Fibroblast of peridontal ligament (primary cell): Measurements from ENCODE around the gene SH3BP4.

Experiments used
- DNase-seq: peaks from one replicate; pipeline ENCODE4 v3.0.0-alpha.2; 2010; ENCODE audit errors: extremely low read depth

Gene SH3BP4

DNA sequence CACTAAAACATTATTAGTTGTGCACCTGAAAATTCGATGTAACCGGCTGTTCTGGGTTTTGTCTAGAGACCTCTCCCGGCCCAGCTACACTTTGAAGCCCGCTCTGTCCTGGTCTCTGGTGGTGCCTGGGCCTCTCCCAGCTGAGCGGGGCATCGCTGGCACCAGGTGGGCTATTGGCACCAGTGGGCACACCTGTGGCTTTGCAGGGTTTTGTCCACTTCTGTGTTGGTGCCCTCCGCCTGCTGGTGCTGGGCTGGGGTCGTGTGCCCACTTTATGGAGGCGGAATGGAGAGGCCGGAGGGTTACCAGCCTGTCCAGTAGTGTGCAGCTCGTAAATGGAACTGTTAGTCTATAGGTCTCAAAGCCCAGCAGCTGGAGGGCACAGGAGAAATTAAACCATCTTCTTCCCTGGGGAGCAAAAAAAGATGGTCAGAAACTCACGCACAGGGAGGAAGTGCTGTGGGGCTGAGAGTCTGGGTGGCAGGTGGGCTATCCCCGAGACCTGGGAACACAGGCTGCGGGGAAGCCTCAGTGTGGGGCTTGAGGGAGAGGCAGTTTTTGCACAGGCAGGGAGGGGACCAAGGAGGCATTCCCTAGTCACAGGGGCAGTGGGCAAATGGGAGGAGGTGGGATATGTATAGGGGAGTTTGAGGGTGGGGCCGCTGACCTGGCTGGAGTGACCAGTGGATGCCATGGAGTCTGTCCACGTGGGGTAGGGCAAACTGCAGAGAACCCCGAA is 30.4 kb downstream of the SH3BP4 start:
- no peak for DNase-seq

DNA sequence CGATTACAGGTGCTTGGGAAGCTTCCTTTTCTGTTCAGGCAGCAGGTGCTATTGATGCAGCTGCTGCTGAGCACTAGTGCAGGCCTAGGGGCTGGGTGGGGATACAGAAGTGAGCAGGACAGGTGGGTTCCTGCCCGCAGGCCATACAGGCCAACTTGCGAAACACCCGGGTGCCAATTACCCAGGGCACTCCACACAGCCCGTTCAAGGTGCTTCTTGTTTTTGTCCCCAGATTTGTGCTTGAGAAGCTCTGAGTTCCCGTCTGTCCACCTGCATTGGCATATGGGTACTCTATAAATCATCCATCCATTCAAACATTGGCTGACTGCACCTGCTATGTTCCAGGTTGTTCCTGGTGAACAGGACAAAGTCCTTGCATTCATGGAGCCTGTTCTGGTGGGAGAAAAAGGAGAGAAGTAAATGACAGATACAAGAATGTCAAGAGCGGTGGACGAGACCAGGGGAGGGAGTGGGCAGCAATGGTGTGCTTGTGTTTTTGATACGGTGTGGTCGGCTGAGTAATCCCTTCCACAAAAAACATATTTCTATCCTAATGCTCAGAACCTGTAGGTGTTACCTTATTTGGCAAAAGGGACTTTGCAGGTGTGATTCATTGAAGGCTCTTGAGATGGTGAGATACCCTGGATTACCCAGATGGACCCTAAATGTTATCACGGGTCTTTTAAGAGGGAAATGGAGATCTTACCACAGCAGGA is 31.4 kb downstream of the SH3BP4 start:
- no peak for DNase-seq

DNA sequence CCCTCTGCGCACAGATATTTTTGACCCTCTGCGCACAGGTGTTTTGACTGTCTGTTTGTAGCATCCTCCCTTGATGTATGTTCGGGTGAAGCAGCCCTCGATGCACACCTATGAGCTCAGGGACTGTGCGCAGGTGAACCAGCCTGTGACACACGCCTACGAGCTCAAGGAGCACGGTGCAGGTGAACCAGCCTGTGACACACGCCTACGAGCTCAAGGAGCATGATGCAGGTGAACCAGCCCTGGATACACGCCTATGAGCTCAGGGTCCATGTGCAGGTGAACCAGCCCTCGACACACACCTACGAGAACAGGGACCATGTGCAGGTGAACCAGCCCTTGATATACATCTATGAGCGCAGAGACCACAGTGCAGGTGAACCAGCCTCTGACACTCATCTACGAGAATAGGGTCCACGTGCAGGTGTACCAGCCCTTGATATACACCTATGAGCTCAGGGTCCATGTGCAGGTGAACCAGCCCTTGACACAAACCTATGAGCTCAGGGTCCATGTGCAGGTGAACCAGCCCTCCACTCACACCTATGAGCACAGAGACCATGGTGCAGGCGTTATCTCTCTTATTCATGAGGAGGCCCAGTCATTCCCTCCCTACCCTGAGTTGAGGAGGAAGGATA is 33.9 kb downstream of the SH3BP4 start:
- DNase-seq, result no peak

DNA sequence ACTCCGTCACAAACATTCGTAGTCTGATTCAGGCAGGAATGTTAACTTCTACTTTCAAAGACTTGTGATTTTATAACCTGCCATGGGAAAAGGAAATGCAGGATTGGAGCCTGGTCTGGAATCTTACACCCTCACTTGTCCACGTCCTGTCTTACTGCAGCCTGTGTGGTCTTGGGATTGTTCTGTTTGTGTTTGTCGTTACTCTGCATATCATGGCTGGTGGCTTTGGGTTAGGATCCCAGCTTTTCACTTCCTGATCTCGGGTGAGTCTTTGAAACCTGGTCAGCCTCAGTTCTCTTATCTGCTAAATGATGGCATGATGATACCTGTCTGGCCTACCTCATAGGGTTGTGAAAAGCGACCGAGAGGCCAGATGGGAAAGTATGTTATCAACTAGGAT is 34.6 kb downstream of the SH3BP4 start:
- DNase-seq, result no peak

DNA sequence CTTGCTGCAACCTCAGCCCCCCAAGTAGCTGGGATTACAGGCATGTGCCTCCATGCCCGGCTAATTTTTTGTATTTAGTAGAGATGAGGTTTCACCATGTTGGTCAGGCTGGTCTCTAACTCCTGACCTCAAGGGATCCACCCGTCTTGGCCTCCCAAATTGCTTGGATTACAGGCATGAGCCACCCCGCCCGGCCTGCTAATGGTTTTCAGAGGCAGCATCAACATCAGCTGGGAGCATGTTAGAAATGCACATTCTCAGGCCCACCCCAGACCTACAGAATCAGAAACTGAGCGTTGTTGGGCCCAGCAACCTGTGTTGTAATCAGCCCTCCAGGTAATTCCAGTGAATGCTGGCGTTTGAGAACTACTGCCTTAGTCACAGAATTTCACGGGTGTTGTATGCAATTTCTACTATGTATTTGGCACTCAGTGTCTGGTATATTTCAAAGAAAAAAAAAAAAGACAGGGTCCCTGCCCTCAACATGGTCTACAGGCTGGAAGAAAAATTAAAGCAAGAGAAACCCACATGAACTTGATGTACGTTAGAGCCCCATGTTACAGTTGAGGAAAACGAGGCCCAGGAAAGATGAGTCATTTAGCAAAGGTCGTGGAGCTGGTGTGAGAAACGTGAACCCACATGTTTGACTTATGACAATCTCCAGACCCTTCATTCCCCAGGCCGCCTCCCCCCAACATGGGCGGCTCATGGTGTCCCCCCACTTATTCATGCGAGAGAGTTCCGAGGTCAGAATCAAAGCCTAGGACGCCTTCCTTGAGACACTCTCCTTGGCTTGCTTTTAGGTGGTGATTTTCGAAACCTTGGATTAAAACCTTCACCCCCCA is 35.3 kb downstream of the SH3BP4 start:
- no peak for DNase-seq

DNA sequence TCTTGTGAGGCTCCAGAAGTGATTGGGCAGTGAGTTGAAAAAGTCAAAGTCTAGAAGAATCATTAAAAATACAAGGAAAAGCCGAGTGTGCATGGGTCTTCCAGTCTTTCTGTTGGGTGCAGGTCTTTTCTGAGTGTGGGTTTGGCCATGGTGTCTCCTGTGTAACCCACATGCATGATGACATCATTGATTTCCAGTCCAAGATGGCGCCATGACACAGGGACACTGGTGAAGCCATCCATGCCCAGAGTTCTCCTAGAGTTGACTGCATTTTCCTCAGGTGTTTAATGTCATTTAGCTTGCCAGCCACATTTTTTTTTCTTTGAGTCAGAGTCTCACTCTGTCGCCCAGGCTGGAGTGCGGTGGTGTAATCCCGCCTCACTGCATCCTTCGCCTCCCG is 35.9 kb downstream of the SH3BP4 start:
- no peak for DNase-seq

DNA sequence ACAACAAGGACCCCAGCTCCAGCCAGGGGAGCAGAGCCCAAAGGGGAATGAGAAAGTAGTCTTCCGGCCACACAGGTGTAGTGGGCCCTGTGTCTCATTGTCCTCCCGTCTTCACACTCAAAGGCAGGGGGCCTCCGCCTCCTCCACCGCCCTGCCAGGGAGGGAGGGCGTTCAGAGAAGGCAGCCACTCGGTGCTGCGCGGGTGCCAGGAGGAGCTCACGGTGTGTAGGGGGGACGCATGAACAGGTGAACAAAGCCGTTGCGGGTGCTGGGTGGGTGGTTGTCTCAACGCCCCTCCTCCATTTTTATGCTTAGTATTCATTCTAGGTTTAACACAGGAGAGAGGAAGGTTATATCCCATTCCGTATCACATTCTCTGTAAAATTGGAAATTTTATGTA is 36.7 kb downstream of the SH3BP4 start:
- DNase-seq, result no peak

DNA sequence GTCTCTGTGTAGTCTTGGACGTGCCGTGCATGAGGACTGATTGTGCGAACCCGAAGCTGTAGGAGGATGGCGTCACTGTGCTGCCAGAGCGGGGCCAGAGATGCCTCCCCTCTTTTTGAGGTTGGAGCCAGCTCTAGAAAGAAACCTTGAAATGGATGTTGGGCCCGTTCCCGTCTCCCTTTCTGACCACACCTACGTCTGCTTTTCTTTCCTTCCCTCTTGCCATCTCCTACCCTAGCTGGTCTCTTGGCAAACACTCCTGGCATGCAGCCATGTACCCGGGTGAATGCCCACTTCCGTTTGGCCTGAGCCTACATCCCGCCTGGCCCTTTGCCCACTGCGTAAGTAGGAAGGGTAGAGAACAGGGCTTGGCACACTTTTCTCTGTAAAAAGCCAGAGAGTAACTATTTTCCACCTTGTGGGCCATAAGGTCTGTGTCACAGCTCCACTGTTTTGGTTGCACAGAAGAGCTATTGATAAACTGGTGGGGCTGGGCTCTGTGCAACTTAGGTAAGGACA is 37.4 kb downstream of the SH3BP4 start:
- no peak for DNase-seq

DNA sequence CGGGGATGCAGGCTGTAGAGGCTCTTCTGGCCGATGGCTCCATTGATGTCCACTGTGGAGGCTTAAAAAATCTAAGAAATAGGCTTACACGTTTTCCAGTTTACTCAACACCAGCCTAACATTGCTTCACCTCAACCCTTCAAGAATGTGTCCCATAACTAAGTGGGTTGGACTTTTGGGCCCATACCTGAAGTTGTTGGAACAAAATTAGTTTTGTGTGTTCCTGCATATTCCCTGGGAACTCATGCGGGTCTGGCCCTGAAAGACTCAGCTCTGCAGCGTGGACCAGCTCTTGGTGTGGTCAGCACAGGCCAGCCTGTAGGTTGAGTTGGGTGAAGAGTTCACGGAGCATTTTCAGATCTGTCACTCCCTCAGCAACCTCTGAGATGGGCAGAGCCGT is 38.5 kb downstream of the SH3BP4 start:
- DNase-seq, result no peak

DNA sequence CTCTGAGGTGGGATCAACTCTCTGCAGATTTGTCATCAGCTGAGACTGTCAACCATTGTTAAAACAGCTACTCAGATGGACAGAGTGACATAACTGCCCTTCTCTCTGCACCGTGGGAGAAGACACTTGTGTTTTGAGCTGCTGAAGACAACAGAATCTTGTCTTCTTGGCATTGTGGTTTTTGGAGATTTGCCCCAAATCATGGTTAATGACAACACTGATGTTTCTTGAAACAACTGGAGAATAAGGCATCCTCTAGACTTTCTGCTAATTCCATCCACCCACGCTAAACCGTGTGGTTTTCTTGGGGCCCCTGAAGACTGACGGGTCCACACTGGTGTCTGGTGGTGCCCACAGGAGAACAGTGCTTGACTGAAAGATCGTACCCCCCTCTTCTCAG is 39.5 kb downstream of the SH3BP4 start:
- DNase-seq, result no peak

DNA sequence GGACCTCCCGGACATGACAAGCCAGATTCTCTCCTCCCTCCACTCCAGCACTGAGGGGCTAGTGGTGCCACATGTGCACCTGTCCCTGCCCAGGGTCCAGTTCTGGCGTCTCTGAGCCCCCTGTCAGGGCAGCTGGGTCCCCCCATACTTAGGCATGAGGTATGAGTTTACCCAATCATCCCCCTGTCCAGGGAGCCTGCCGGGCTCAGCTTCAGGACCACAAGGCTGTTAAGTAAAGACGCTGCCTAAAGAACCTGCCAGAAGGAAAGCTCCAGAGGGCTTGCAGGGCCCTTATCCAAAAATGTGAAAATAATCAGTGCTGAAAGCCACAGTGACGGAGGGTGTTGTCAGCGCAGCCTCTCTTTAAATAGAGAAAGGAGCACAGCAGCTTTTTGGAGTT is 40.0 kb downstream of the SH3BP4 start:
- DNase-seq, result peak; percentile 52

DNA sequence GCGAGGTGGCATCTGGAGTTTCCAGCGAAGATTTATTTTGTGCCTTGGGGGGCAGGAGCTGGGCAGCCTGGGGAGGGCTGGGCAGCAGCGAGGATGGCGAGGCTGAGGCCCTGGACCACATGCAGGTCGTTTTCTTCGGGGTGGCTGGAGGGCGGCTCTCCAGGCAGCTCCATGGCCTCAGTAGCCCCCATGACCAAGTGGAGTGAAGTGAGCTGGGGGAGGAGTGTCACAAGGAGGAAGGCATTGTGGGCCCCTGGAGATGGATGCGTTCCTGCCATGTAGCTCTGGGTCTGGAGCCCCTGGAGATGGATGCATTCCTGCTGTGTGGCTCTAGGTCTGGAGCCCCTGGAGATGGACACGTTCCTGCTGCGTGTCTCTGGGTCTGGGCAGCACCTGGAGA is 40.4 kb downstream of the SH3BP4 start:
- no peak for DNase-seq

DNA sequence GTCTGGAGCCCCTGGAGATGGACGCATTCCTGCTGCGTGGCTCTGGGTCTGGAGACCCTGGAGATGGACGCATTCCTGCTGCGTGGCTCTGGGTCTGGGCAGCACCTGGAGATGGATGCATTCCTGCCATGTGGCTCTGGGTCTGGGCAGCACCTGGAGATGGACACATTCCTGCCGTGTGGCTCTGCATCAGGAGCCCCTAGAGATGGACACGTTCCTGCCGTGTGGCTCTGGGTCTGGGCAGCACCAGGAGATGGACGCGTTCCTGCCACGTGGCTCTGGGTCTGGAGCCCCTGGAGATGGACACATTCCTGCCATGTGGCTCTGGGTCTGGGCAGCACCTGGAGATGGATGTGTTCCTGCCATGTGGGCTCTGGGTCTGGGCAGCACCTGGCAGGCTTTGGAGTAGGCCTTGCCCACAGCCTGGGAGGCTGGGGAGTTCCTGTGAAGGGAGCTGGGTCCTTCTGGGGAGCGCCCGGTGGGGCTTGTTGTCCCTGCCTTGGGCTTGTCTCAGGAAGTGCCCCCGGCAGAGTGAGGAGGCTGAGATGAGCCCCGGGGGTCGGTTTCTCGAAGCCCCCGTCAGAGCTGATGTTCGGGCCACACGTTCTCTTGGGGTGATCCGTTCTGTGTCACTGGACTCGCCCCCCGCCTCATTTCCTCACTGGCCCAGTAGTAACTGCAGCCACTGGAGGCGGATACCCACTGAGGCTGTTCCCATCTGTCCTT is 41.0 kb downstream of the SH3BP4 start:
- DNase-seq, result no peak

DNA sequence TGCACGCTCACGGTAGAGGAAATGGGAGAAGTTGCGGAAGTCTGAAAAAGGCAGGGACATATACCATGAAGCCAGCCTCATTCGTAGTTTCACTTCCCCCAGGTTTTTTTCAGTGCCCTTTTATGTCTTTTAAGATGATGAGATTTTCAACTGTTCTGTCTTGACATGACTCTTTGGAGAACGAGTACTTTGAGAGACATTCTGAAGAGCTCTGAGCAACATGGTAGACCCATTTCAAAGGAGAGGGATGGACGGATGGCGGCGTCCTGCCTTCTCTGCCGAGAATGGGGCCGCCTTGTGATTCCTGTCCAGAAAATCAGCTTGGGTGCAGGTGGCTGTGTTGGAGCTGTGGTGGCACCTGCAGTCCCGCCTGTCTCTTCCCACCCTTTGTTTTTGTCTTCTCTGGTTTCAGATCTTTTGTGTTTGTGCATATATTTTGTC is 41.7 kb downstream of the SH3BP4 start:
- DNase-seq, result no peak

DNA sequence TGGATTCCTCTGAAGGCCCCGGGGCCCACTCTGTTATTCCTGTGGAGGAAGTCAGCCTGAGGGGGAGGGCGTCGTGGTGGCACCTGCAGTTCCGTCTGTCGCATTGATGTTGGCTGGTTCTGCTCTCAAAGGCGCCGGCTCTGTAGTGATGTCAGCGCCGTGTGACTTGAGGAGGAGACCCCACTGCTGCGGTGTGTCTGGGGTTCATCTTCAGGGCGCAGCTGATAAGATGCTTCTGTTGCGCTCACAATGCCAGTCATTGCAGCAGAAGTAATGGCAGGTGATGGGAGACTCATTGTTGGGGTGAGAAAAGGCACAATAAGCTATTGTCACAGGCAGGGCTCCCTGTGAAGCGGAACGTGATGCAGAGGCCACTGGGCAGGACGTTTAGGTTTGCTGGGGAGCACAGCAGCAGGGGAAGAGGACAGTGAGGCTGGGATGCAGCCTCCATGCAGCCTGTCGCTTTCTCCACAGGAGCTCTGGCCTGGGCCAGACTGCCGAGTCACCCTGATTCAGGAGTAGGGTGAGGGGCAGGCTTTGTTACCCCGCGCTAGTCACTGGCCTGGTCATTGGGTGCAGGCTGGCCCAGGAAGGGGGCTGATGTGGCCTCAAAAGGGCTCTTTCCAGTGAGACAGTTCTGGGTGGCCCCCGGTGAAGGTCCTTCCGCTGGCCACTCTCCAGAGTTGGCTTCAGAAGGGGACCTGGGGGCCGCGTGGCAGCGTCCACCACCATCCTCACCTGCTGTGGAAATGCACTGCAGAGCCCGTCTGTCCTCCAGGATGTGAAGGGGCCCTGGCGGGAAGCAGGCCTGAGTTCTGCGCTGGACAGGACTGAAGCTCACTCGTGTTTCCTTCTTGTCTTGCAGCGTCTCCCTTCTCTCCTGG is 42.9 kb downstream of the SH3BP4 start:
- no peak for DNase-seq

DNA sequence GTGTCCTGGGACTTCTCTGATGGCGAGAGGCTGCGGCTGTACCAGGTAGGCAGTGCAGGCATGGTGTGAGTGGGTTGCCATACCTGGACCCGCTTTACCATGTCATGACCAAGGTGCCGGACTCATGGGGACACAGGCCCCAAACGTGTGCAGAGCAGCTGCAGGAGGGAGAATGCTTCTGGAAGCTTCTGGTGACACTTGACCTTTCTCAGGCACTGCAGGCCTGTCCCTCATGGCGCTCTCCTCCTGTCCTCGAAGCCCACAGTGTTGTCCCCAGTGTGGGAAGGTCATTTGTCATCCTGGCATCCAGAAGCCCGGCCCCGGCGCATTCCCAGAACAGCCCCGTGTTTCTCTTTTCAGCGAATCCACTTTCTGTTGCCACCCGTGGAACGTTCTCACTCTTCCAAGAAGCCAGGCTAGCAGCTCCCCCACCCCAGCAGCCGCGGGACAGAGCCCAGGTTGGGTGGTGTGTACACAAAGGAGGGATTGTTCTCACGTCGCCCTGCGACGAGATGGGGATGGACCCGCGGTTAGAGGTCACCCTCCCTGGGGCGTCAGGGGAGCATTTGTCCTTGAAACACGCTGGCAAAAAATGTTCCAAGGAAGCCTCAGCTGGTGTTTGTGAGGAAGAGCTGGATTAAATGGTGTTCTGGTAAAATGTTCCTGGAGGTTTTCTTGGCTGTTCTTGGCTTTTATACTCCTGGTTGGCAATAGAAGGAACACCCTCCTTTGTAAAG is 43.7 kb downstream of the SH3BP4 start:
- DNase-seq, result no peak

DNA sequence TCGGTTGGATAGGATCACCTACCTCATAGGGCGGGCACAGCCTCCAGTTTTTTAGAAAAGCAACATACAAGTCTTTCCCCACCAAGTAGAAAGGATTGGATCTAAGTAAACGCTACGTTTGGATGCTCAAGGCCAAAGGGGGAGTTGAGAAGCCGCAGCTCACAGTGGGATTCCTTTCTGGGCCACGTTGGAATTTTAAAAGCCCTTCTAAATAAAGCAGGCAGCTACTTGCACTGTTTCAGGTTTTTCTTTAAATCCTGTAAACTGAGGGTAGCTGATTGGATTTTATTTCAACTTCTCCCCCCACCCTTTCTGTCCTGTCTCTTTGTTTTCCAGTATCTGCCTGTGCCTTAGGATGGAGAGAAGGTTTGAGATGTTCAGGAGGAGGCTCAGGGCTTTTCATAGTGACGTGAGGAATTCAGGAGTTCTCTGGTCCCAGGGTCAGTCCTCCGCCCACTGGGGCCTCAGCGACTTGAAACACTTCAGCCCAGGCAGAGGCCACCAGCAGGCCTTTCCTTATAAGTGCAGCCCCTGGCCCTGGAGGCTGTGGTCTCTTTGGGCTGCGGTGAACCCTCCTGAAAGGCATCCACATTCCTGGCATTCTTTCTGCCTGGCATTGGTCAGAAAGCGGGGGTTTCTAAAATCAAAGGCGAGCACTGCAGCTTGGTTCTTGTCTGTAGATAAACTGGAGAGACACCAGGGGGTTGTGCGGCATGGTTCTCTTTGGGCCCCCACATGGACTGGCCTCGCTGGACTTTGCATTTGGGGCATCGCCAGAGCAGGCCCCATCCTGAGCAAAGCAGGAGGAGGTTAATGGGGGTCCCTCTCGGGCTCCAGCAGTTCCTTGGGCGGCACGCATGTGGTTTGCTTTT is 44.5 kb downstream of the SH3BP4 start:
- peak; percentile 87 for DNase-seq

DNA sequence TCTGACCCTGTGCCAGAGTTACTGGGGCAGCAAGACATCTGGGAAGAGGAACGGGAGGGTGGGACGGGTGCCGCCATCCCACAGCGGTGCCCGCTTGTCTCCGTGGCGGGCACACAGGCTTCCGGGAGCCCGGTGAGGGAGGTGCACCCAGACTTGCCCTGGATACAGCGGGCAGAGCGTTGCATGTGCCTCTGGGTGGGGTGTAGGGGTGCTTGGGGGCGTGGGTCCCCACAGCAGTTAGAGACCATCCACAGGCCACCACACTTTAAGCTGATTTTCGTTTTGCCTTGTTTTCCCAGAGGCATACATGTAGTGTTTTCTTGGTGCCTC is 45.1 kb downstream of the SH3BP4 start:
- DNase-seq, result no peak

DNA sequence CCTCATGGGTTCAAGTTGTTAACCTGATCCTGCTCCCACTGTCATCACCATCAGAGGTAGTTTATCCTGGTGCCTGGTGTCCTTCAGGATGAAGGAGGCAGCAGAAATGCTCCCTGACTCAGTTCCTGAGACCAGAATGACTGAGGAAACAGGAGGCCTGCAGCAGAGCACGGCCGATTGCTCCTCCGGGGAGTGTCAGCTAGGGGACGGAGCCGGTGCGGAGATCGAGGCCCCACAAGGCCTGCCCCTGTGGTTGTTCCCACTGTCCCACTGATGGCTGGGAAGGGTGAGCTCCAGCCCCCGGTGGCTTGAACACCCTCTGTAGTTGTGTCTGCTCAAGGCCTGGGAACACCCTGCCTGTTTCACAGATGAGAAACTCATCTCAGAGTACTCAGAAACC is 45.6 kb downstream of the SH3BP4 start:
- no peak for DNase-seq
